K562 (cell line): Measurements from ENCODE around the gene RTBDN. TPM values are rescaled to one million over a fixed set of nuclear protein-coding genes. Genes with fewer than 3 reads are reported as not detected.

ENCODE experiments used
- ATAC-seq: fragments of 200-7000 bp; cut with Tn5 transposase; 3 replicates; pipeline ENCODE4 v1.9.1; 2020; ENCODE audit warnings: moderate library complexity
- BruUV-seq: library from RNA; stranded (reverse); fragments of 400-500 nt; replicated peaks from 2 replicates; lab custom pipeline; 2021; lab: Mats Ljungman, UMichigan
- CTCF ChIA-PET: fragments of 300-600 bp; formaldehyde crosslinking; extraction: SDS; loops from one replicate; lab custom pipeline; 2021; ENCODE audit warnings: low intra/inter-chr PET ratio; lab: Yijun Ruan, JAX
- POLR2A ChIA-PET: fragments of 300-600, 350-650 bp; sonication (Branson Sonifier 250); formaldehyde crosslinking; extraction: SDS; loops from one replicate; lab custom pipeline; 2021; ENCODE audit warnings: antibody characterized with exemption, inconsistent platforms; lab: Yijun Ruan, JAX
- DNase-seq, 4 experiments: peaks; one replicate each; pipeline versions ENCODE4 v3.0.0 to v3.0.0-alpha.2; 2011 to 2018; ENCODE audit warnings: low spot score in 3 of 4, mixed read lengths in 3 of 4; ENCODE audit errors: extremely low read depth in 1 of 4
- FAIRE-seq: peaks from 2 replicates; lab custom pipeline; 2011; peaks lifted over from hg19 to GRCh38; lab: Jason Lieb, UNC
- H2AFZ ChIP-seq: 2 replicates; pipeline ENCODE4 v1.6.0; 2011; ENCODE audit warnings: low read depth, low read length, control low read depth, inconsistent platforms
- H3K27ac ChIP-seq: fragments of 200-600 bp; 3 replicates; pipeline ENCODE4 v1.8.0; 2011; ENCODE audit warnings: low read depth, mild to moderate bottlenecking, control low read depth, inconsistent platforms, low read length, moderate library complexity, mixed read lengths; ENCODE audit errors: extremely low read depth
- H3K27me3 ChIP-seq, 2 experiments: fragments of 300-600 bp in 1 of 2; 2 replicates in 1 of 2; 3 replicates in 1 of 2; pipeline versions ENCODE4 v1.6.0 to v1.8.0; 2011; ENCODE audit warnings: inconsistent platforms in 2 of 2, low read length in 2 of 2, mild to moderate bottlenecking in 1 of 2, mixed read lengths in 1 of 2, moderate library complexity in 1 of 2; ENCODE audit not compliant: control insufficient read depth in 2 of 2, insufficient read depth in 2 of 2
- H3K36me3 ChIP-seq: fragments of 300-600 bp; 3 replicates; pipeline ENCODE4 v1.8.0; 2011; ENCODE audit warnings: mild to moderate bottlenecking, low read length, inconsistent platforms; ENCODE audit not compliant: control insufficient read depth, insufficient read depth
- H3K4me1 ChIP-seq, 2 experiments: fragments of 200-600 bp in 1 of 2; replicated peaks in 1 of 2; 2 replicates in 1 of 2; 3 replicates in 1 of 2; pipeline versions ENCODE4 v1.5.1 to v1.8.0; 2011; ENCODE audit warnings: inconsistent platforms in 2 of 2, low read length in 2 of 2, mild to moderate bottlenecking in 1 of 2, mixed read lengths in 1 of 2, moderate library complexity in 1 of 2; ENCODE audit not compliant: control insufficient read depth in 2 of 2, insufficient read depth in 2 of 2
- H3K4me2 ChIP-seq: 2 replicates; pipeline ENCODE4 v1.6.1; 2011; ENCODE audit warnings: low read length, control low read depth, inconsistent platforms, mixed read lengths; ENCODE audit not compliant: insufficient read depth
- H3K4me3 ChIP-seq: fragments of 200-600 bp; sonication (generic), shearing (Covaris generic); 2 replicates; pipeline ENCODE4 v1.5.1; 2016; ENCODE audit warnings: control low read depth, inconsistent platforms
- H3K79me2 ChIP-seq: fragments of 200-600 bp; 3 replicates; pipeline ENCODE4 v1.8.0; 2011; ENCODE audit warnings: low read length, inconsistent platforms; ENCODE audit not compliant: control insufficient read depth, insufficient read depth
- H3K9ac ChIP-seq, 2 experiments: 2 replicates each; pipeline versions ENCODE4 v1.6.0 to v1.6.1; 2011; ENCODE audit warnings: low read depth in 2 of 2, low read length in 2 of 2, control low read depth in 1 of 2, inconsistent platforms in 1 of 2, mild to moderate bottlenecking in 1 of 2, mixed read lengths in 1 of 2; ENCODE audit not compliant: insufficient read depth in 1 of 2
- H3K9me1 ChIP-seq: one replicate; pipeline ENCODE4 v1.6.0; 2011; ENCODE audit warnings: inconsistent platforms, mild to moderate bottlenecking, low read length, moderate library complexity; ENCODE audit not compliant: control insufficient read depth, insufficient read depth
- H3K9me3 ChIP-seq: replicated peaks from 2 replicates; pipeline ENCODE4 v1.5.1; 2011; ENCODE audit warnings: low read depth, low read length, inconsistent platforms; ENCODE audit not compliant: control insufficient read depth, insufficient read depth
- H4K20me1 ChIP-seq: replicated peaks from 2 replicates; pipeline ENCODE4 v1.6.1; 2011; ENCODE audit warnings: low read length, inconsistent platforms, mixed read lengths; ENCODE audit not compliant: control insufficient read depth, insufficient read depth
- ATF1 ChIP-seq, 2 experiments: fragments of 450-650 bp in 1 of 2; IDR thresholded peaks; 2 replicates each; pipeline ENCODE4 v1.6.1; 2016; ENCODE audit warnings: missing compliant biosample characterization in 1 of 2, missing genetic modification characterization in 1 of 2
- BACH1 ChIP-seq: fragments of 200-800 bp; sonication (Bioruptor generic); IDR thresholded peaks from 2 replicates; pipeline ENCODE4 v1.6.1; 2016; ENCODE audit warnings: missing genetic modification characterization, missing compliant biosample characterization
- CEBPB ChIP-seq: fragments of 450-650 bp; IDR thresholded peaks from 2 replicates; pipeline ENCODE4 v1.6.1; 2016; ENCODE audit warnings: missing genetic modification characterization, missing compliant biosample characterization
- CXXC5 ChIP-seq: fragments of 250-450 bp; sonication (Bioruptor Pico); IDR thresholded peaks from 2 replicates; pipeline ENCODE4 v1.8.0; 2022; ENCODE audit warnings: inconsistent platforms, mild to moderate bottlenecking, moderate library complexity
- DIDO1 ChIP-seq: fragments of 450-650 bp; IDR thresholded peaks from 2 replicates; pipeline ENCODE4 v1.6.1; 2016; ENCODE audit warnings: low read depth, missing biosample characterization, missing genetic modification characterization
- E2F8 ChIP-seq: fragments of 450-650 bp; IDR thresholded peaks from 2 replicates; pipeline ENCODE4 v1.7.1; 2018; ENCODE audit warnings: mild to moderate bottlenecking, low read depth; ENCODE audit not compliant: partially characterized antibody
- FIP1L1 ChIP-seq: fragments of 200-400 bp; formaldehyde crosslinking; IDR thresholded peaks from 2 replicates; pipeline ENCODE4 v1.6.1; 2018; ENCODE audit warnings: mild to moderate bottlenecking, low read depth, low read length; ENCODE audit not compliant: poor library complexity, severe bottlenecking
- GABPB2 ChIP-seq: fragments of 250-450 bp; sonication (Bioruptor Pico); conservative IDR thresholded peaks from 2 replicates; pipeline ENCODE4 v1.5.1; 2021; ENCODE audit warnings: mild to moderate bottlenecking
- HNRNPUL1 ChIP-seq: fragments of 200-400 bp; formaldehyde crosslinking; IDR thresholded peaks from 2 replicates; pipeline ENCODE4 v1.6.1; 2017; ENCODE audit warnings: low read length
- KLF16 ChIP-seq: IDR thresholded peaks from 2 replicates; pipeline ENCODE4 v1.6.1; 2016; ENCODE audit warnings: antibody characterized with exemption
- POLR3G ChIP-seq: IDR thresholded peaks from 2 replicates; pipeline ENCODE4 v1.6.1; 2011; ENCODE audit not compliant: insufficient read length, insufficient replicate concordance; ENCODE audit errors: extremely low read depth
- RBM39 ChIP-seq: fragments of 200-400 bp; formaldehyde crosslinking; optimal IDR thresholded peaks from 2 replicates; pipeline ENCODE3; 2018; ENCODE audit warnings: low read depth, low read length
- THRAP3 ChIP-seq: fragments of 450-650 bp; IDR thresholded peaks from 2 replicates; pipeline ENCODE4 v1.6.1; 2016; ENCODE audit warnings: mild to moderate bottlenecking, inconsistent platforms, borderline replicate concordance
- USF1 ChIP-seq: sonication (generic); formaldehyde crosslinking; IDR thresholded peaks from 2 replicates; pipeline ENCODE4 v1.9.0; 2022; ENCODE audit warnings: mild to moderate bottlenecking, missing genetic modification reagents
- ZC3H4 ChIP-seq: sonication (generic); formaldehyde crosslinking; IDR thresholded peaks from 2 replicates; pipeline ENCODE4 v1.9.0; 2021; ENCODE audit warnings: missing genetic modification reagents, borderline replicate concordance
- ZNF785 ChIP-seq: fragments of 250-450 bp; sonication (Bioruptor Pico); IDR thresholded peaks from 2 replicates; pipeline ENCODE4 v1.4.0; 2020; ENCODE audit warnings: mild to moderate bottlenecking
- WGBS: fragments of 100-300 bp; shearing (Covaris generic); methylation state at CpG from one replicate; pipeline ENCODE4 v1.1.6; 2016; ENCODE audit warnings: low coverage, mixed read lengths; ENCODE audit not compliant: insufficient coverage; ENCODE audit errors: missing lambda C conversion rate; 5-methylcytosine and 5-hydroxymethylcytosine counted together
- in situ Hi-C: fragments of 300-500 bp; cut with MboI; formaldehyde crosslinking; loops from 4 replicates; pipeline ENCODE4 v1.15.0; 2018; ENCODE audit warnings: inconsistent platforms, mixed read lengths
- intact Hi-C: fragments of 100-400 bp; cut with micrococcal nuclease; formaldehyde crosslinking; loops from 2 replicates; pipeline ENCODE4 v1.14.2; 2022
- polyA plus RNA-seq, 8 experiments: library from polyadenylated mRNA; depleted of rRNA in 4 of 8; stranded (reverse) in 5 of 8; unstranded in 3 of 8; fragments of >200 nt; fragmentation: Nextera tagmentation in 2 of 8; fragmentation: Illumina TruSeq in 1 of 8; extraction: Ambion mirVana in 2 of 8; extraction: Trizol in 1 of 8; gene quantifications; 2 replicates each; pipeline versions ENCODE4 v1.2.1 to v1.2.3, GENCODE V29; 2011 to 2014; ENCODE audit warnings: inconsistent platforms in 1 of 8, missing spikeins in 1 of 8
- total RNA-seq, 7 experiments: library from RNA; depleted of rRNA in 6 of 7; stranded (reverse); fragments of >200 nt in 6 of 7; fragmentation: Illumina TruSeq in 2 of 7; extraction: Trizol in 2 of 7; gene quantifications; 2 replicates each; pipeline versions ENCODE4 v1.2.1 to v1.2.3, GENCODE V29; 2011 to 2021; ENCODE audit warnings: low replicate concordance in 1 of 7

The RTBDN gene
- total and polyA plus RNA-seq, 9 of the 15 experiments (the other 6 are each of a cell fraction or from before 2014, with no cell fraction given), result 0.20 to 2.3 (median 0.72) TPM; not detected in 1

DNA sequence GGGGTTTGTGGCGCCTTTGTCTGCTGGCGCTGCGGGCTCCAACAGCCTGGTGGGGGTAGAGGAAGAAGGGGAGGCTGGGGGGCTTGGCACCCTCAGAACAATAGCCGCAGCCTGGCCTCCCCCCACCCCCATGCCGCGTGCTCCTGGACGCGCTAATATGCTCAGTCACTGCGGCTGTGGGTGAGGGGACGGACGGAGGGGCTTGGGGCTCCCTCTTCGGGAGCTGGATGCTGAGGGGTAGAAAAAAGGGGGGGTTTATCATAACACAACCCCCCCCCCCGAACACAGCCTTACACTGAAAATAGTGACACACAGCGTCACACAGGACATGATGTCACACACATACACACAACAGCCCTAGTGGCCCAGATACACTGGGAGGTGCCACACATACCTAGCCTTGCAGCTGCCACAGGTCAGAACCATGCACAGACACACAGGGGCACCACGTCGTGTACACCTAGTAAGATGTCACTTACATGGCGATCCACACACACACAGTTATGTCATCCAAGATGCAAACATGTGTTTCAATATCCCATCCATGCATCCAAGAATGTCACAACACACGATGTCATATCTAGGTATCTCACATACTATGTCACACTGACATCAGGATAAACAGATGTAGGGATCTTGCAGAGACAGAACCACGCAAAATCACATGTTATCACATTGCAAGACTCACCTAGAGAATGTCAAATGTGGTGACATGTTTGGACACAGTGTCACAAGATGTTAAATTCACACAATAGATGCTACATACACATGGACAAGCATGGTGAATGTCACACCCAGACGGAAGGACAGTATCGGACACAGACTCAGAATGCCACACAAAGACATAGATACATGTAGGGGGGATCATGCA, 4.7 kb upstream of the RTBDN start:
- peak; percentile 71 for FAIRE-seq
- ChIA-PET CTCF (interaction anchor here (0.6 to 0.7 kb wide), 2 partner anchors 64 to 101 kb away, joined by 3 read pairs; no protein-coding TSS in a partner anchor), POLR2A (interaction anchor here (0.5 kb wide), 1 partner anchor 11 kb away, joined by 3 read pairs; no protein-coding TSS in a partner anchor)
- H3K4me1 ChIP-seq, result peaks cover 44 to 65% of the 10 kb centered on the region in 2 experiments
- ATAC-seq, result no peak
- peak overlapping the region; percentile 74 for H3K4me3 ChIP-seq
- H3K36me3 ChIP-seq, result peaks cover 16% of the 10 kb centered on the region; the same call in 2 of the 3 replicates
- H3K4me2 ChIP-seq, result peak overlapping the region; percentile 80
- in situ Hi-C loops (no loop called here), intact Hi-C loops (loop anchor here (5.0 kb wide), 1 partner anchor 48 kb away; the partner anchor contains the start of gene KLF1)
- H3K9me3 ChIP-seq, result no peaks in the 10 kb centered on the region
- peak overlapping the region; percentile 54 to 90 for H3K9ac ChIP-seq
- WGBS, result 28% methylated on average over 17 of the region's 21 CpGs
- peak overlapping the region; percentile 87 for H2AFZ ChIP-seq
- no peaks in the 10 kb centered on the region for H3K9me1 ChIP-seq
- DNase-seq, result no peak
- H3K27me3 ChIP-seq, result no peaks in the 10 kb centered on the region; a peak in 1 of 5 replicates
- H3K79me2 ChIP-seq, result peaks cover 20% of the 10 kb centered on the region
- peak overlapping the region; percentile 62; the same call in 1 of the 3 replicates for H3K27ac ChIP-seq
- BruUV-seq, result TSS peak; percentile 40
- peaks cover 12% of the 10 kb centered on the region; the same call in 1 of the 2 replicates for H4K20me1 ChIP-seq
- TF ChIP-seq FIP1L1 (no peak), GABPB2 (no peak), USF1 (CRISPR knock-in tag) (peak; percentile 55; the same call in 1 of the 2 replicates), BACH1 (no peak), DIDO1 (tag) (no peak), E2F8 (no peak), RBM39 (no peak), ATF1 (CRISPR knock-in tag; IDR thresholded peaks at IDR 0.05) (no peak), ATF1 (tag; IDR thresholded peaks at IDR 0.05) (peak; percentile 58), POLR3G (no peak), THRAP3 (no peak), CEBPB (tag) (0 out of 2 replicates have a peak, but pooled peaks have one; percentile 33), KLF16 (no peak), ZC3H4 (CRISPR knock-in tag) (peak; percentile 60; the same call in 1 of the 2 replicates), ZNF785 (CRISPR knock-in tag) (no peak), CXXC5 (CRISPR knock-in tag) (no peak), HNRNPUL1 (no peak)
